ENCODE measurements around the gene RFTN1. TPM values are rescaled to one million over a fixed set of nuclear protein-coding genes. Genes with fewer than 3 reads are reported as not detected.

RFTN1 gene
- total RNA-seq, 1 donor from 2014 or later = 26.8 TPM

DNA sequence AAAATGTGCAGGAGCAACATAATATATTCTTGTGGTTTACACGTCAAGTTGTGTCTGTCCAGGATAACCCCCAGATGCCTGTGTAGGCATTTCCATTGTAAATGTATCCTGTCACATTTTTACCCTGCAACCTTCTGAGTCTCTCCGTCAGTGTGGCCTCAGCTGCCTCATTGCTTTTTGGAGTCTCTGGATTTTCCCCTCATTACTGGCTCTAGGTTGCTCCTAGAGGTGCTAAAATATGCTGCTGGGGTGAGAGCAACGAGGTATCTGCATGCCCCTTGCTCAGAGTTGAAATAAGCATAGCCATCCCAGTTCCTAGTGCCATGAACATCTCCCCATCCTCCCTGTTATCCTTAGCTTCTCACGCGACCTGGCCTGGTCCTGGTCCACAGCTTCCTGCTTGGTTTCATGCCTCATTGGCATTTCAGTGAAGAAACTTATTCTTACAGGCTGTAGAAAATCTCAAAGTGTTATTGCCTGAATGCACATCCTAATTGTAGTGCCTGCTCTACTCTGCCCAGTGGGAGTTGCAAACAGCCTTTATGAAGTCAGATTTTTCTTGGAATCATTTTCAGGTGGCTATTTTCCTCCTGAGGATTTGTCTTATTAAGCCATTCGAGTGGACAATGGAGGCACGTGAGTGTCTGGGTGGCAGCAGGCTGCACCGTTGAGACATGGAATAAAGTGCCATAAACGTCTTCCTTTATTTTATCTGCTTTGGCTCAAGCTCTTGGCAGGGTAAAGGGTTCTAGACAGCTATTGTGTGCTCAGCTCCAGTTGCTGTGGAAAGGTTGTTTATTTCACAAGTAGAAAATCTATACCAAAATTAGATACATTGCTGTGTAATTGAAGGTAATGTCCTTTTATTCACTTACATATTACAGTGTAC, 215.3 kb downstream of the RFTN1 start:
- peak; percentile 46 for ATAC-seq
- intact Hi-C loops (cut with DNase I) = no loop called here
- DNase-seq (ENCODE audit: missing footprints) = no peak

DNA sequence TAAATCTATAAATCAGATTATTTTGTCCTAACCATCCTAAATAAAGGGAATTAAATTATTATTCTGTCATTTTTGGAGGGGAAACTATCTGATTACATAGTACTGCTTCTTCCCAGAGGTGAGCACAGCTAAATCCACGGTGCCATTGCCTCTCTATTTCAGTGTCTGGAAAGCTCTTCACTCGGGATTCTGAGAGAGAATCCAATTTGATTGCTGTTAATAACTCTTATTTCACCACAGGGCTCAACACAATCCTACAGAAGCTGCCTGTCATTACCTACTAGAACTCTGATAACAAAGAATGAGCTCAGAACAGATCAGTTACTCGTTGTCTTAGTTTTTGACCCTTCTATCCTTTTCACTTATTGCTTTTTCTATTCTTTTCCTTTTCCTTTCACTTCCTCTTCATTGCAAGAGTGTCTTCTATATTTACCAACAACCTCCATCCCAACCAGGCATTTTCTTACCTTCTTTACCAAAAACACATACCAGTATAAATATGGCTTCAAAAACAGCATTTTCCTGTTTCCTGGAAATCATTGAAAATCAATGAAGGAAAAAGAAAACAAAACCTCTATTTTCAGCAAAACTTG, 218.1 kb downstream of the RFTN1 start:
- intact Hi-C loops (cut with DNase I) = no loop called here
- no peak for ATAC-seq

DNA sequence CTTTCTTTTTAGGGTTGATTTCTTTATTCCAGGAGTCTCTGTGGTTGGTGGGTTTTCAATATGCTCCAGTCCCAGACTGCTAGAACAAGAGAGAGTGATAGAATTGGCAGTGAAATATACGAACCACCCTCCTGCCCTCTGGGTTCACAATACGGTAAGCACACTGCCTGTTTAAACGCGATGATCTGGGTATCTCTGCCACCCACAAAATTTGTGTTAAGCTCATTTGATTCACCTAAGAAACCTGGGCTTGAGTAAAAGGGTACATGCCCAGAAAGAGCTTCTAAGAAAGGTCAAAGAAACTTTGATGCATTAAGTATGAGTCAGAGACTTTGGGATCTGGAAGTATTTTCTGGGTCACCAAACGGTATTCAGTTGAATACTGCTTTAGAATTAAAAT, 218.7 kb downstream of the RFTN1 start:
- DNase-seq (ENCODE audit: missing footprints) (no peak), ATAC-seq (no peak)
- intact Hi-C loops (cut with DNase I) = no loop called here

More for the DNA sequence above, 218.1 kb downstream of the RFTN1 start:
- DNase-seq (ENCODE audit: missing footprints) = no peak

DNA sequence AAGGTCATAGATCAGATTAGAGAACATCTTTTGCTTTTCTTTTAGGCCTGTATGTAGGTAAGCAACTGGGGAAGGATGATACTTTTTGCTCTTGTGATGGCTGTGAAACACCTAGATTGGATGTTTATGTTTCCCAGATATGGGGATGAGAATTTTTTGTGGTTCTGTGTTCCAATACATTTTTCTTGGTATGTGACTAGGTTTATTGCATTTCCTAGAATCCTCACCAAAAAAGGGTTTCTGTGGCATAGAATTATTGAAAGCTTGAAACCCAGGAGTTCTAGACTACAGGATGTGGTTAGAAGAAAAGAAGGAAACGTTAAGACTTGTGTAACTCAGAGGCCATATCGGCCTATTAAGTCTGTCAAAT, 222.7 kb downstream of the RFTN1 start:
- intact Hi-C loops (cut with DNase I) = loop anchor here (1.0 kb wide), 2 partner anchors 221 to 259 kb away; no protein-coding TSS in a partner anchor
- no peak for ATAC-seq

DNA sequence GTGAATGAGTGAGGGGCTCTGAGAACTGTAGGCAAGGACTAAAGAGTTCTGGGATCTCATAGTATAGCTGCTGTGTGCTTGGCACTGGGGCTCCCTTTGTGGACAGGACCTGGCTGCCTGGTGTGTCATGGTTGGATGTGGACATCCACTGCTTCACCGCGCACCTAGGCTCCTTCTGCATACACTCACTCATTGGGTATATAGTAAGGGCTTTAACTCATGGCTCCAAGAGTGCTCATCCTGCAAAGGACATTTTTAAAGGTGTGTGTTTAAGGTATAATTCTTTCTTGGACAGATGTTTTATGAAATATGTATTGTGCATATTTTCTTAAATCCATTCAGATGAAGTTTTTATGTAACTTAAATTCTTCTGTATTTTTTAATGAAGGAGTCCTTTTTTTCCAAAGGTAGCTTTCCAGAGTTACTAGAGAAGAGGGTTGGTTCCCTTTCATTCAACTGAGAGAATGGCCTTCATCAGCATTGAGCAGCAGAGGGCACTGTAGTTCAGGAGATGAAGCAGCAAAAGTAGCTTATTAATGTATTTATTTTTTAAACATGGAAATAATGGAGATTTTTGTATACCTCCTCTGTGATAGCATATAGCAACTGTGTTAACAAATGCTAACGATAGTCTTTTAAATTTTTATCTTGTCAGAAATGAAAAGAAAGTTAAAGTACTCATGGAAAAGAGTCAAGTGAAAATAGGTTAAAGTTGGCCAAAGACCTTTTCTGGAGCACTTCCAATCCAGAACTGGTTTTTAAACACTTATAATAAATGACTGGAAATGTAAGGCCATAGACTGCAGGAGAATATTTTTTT, 223.3 kb downstream of the RFTN1 start:
- no peak for DNase-seq (ENCODE audit: missing footprints)
- no peak for ATAC-seq

More for the DNA sequence above, 222.7 kb downstream of the RFTN1 start:
- no peak for DNase-seq (ENCODE audit: missing footprints)

DNA sequence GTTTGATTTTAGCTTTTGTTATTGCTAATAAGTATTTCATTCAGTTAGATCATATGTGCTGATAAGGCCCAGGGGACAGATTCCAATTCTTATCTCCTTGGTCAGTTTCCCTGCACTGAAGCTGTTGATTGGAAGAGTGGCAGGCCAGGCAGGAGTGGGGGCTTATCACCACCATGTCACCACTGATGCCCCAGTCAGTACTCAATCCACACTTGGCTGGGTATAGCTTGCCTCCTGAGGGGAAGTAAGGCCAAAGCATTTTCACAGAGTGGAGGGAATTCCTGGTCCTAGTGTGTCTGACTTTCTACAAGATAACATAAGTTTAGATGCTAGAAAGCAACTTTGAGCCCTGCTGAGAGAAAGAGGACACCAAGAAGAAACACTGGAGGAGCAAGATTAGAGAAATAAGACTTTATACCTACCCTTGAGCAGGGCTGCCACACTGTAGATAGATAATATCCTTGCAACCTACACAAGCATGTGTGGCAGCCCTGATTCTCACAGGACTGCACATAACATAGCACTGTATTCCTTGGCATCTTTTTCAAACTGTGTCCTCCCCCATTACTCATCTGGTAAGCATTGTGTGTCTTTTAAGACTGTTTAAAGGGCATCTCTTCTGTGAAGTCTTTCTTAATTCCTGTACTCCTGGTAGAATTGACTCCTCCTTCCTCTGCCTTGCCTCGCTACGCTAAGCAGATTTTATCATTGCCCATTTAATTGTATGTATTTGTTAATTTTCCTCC, 224.2 kb downstream of the RFTN1 start:
- no peak for DNase-seq (ENCODE audit: missing footprints)
- ATAC-seq = peak; percentile 51
- intact Hi-C loops (cut with DNase I) = no loop called here

More for the DNA sequence above, 223.3 kb downstream of the RFTN1 start:
- intact Hi-C loops (cut with DNase I) = loop anchor here (1.0 kb wide), 2 partner anchors 222 to 260 kb away; no protein-coding TSS in a partner anchor

DNA sequence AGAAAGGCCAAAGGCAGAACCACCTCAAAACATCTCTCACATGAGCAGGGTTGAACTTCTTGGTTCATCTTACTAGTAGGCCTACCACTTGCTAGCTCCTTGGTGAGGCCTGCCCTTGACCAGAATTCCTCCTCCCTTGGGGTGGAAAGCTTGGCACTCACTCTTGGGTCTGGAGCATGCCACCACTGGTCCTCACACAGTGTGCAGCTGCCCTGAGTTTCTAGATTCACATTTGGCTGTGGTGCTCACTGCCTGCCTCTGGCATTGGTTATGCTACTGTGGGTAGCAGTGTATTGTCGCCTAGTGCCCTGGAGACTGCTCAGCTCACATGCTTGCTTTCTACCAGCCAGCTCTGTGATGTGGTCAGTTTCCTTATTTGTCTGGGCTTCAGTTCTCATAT, 224.8 kb downstream of the RFTN1 start:
- ATAC-seq = peak; percentile 90
- intact Hi-C loops (cut with DNase I) = no loop called here

DNA sequence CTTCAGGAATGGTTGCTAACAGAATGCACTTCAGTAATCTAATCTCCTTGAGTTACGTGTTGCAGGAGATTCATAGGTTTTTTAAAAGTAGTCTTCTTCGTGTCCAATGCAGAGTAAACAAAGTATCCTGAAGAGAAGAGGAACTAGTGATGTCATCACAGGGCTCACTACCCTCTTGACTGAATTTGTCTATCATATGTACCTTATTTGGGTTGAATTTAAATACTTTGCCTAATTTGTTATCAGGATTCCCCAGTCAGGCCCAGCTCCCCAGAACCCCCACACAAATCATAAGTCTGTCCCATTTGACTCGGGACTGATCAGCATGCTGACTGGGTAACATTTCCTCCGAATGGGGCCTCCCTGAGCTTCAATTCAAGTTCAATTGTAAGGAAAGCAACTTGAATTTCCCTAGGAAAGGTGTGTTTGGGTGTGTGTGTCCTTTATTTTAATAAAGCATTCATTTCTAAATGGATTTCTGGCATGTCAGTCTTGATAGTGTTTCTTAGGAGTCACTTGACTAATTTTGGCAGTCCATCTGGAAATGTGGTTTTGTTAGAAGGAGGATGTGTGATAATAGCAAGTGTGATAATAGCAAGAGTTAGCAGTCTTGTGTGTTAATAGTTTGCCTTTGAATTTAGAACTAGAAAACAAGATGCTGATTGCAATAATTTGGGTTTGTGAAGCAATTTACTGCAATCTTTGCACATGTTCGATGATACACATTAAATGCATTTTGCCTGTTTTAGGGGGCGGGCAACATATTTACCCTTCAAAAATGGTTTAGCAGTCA, 226.6 kb downstream of the RFTN1 start:
- intact Hi-C loops (cut with DNase I) = no loop called here
- ATAC-seq (no peak), DNase-seq (ENCODE audit: missing footprints) (no peak)

More for the DNA sequence above, 224.8 kb downstream of the RFTN1 start:
- DNase-seq (ENCODE audit: missing footprints) = no peak

DNA sequence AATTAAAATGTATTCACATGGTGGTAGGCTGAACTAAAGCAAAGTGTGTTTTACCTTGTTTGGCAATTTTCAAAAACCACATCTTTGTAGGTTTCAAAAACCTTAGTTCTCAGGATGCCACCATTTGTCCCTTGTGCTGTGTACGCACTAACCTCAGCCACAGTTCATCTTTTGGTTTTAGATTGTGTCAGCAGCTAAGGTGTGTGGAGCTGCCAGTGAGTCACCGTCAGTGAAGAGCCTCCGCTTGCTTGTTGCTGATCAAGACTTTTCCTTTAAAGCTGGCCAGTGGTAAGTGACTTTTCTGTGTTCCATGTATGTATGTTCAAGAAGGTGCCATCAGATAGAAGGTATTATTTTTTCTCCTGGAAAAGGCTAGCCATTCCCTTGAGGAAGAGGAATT, 227.3 kb downstream of the RFTN1 start:
- intact Hi-C loops (cut with DNase I) = no loop called here
- DNase-seq (ENCODE audit: missing footprints) = no peak
- ATAC-seq = no peak

DNA sequence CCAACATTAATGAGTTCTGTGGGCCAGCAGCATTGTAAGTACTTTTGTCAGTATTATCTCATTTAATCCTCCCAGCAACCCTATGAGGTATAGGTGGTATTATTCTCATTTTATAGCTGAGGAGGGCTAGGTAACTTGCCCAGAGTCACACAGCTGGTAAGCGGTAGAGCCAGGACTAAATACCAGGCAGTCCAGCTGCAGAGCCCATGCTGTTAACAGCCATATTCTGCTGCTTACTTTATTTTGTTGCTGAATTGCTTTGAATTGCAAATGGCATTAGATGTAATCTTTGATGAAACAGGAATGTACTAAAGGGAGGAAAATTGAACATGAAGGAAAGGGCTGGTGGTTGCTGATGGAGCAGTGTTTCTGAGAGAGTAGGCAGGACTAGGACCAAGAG, 228.9 kb downstream of the RFTN1 start:
- intact Hi-C loops (cut with DNase I) = no loop called here

DNA sequence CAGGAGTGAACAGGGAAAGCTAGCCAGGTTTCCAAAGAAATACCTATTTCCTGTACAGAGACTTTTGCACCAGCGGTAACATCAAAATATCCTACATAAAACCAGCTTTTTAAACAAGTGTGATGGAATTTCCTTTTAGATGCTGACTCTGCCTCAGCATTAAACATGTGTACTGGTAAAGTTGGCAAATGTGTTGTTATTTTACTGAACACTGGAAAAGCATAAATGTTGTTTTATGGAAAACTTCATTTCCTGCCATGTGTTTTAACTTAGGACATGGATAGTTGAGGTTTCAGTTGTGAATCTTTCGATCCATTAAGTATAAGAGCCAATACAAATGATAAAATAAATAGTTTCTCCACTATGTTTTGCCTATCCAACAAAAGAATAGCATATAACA, 232.8 kb downstream of the RFTN1 start:
- DNase-seq (ENCODE audit: missing footprints) = no peak
- intact Hi-C loops (cut with DNase I) = no loop called here
- ATAC-seq = no peak

More for the DNA sequence above, 228.9 kb downstream of the RFTN1 start:
- ATAC-seq = no peak
- DNase-seq (ENCODE audit: missing footprints) = no peak

DNA sequence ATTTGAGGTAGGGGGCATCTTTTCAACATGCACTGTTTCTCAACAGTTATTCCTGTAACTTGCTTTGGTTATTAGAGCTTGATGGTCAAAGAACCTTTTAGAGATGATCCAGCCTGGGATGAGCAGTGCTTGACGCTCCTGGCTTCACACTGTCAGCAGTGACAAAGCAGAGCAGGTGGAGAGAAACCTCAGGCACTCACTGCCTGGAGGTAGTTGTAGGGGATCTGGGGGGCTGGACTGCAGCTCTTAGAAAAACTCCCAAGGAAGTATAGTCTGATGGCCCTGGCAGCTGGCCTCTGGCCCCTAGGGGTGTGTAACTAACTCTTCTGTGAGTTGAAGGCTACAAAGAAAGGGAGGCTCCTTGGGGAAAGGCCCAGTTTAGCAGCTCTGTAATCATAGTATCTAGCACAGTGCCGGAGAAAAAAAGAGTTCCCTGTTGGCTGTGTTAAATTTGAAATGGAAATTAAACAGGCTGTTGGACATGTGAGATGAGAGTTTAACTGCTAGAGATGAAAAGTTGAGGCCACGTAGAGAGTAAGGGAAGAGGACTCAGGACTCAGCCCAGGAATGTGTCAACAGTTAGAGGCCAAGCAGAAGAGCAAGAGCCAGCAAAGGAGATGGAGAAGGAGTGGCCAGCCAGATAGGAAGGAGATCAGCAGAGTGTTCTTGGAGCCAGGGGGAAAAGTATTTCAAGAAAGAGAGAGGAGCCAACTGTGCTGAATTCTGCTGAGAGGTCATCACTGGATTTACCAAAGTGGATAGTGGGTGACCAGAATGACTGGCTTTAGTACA, 234.3 kb downstream of the RFTN1 start:
- intact Hi-C loops (cut with DNase I) = no loop called here
- ATAC-seq (peak; percentile 23), DNase-seq (ENCODE audit: missing footprints) (no peak)

DNA sequence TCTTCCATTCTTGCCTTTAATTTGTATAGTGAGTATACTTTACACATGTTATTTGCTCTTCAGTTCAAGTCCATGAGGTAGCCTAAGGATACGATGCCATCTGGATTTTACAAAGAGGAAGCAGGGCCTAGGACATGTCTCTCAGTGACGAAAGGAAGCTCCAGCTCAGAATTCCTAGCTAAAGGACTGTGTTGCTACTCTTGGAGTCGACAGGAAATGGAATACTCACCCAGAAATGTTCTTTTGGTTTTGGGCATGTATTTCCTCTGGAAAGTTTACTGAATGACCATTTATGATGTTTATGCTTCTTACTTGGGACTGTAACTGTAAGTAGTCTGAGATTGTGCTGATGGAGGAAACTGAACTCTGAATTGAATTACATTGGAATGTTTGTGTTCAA, 236.0 kb downstream of the RFTN1 start:
- intact Hi-C loops (cut with DNase I) = no loop called here
- ATAC-seq = no peak
- DNase-seq (ENCODE audit: missing footprints) = no peak

DNA sequence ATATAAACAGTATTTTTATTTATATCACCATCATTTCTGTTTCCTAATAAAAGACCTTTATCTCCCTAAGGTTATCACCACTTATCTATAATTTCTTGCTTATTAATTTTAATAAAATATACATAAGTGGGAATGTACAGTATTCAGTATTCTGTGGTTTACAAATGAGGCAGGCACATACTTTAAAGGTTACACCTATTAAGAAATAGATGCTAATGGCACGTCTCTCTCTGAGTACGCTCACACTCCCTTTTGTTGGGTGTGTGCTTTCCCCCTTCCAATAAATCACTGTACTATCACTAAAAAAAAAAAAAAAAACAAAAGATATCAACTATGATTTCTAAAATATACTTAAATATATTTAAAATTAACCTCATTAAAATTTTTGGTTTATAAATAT, 239.6 kb downstream of the RFTN1 start:
- DNase-seq (ENCODE audit: missing footprints) (no peak), ATAC-seq (no peak)
- intact Hi-C loops (cut with DNase I) = no loop called here

DNA sequence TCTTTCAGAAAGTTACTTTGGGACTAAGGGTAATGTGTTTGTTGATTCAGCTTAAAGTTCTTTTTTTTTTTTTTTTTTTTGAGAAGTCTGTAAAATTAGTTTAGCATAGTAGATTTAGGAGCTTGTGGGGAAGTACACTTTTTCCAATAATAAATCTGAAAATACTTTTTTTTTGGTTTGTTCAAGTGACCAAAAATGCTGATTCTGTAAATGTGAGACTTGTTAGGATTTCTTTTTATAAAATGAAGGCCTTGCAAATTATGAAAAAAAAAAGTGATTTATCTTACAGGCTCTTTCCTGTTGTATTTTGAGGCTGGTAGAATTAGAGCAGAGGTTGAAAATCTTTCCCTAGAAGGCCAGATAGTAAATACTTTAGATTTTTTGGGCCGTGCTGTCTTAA, 240.9 kb downstream of the RFTN1 start:
- intact Hi-C loops (cut with DNase I) = no loop called here
- ATAC-seq = no peak
- no peak for DNase-seq (ENCODE audit: missing footprints)

DNA sequence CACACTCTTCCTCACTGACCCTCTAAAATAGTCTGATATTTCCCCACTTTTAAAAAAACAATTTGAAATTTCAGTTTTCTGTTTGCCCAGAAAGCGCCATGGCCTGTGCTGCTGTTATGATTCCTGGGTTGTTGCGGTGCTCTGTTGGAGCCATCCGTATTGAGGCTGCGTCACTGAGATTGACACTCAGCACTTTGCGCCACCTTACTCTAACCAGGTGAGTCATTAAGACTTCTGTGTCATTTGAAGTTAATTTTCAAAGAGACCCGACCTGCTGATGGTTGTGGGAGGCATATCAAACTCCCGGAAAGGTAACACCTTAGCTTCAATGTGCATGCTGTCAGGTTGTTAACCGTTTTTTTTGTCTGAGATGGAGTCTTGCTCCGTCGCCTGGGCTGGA, 242.6 kb downstream of the RFTN1 start:
- ATAC-seq = no peak
- intact Hi-C loops (cut with DNase I) = no loop called here
- no peak for DNase-seq (ENCODE audit: missing footprints)

DNA sequence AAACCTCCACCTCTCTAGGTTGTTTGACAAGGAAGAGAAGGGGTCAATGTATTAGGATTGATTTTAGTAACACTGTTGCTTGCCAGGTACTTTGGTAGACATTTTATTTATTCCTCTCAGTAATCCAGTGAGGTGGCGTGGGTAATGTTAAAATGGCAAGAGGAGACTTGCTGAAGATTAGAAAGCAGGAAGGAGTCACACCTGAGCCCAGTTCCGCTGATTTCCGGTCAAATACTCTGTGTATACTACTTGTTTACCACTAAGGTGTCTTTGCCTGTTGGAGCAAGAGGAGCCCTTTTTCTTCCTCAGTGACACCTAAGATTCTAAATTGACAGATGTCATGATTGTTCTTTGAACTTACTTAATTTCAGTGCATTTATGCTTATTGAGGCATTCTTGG, 246.8 kb downstream of the RFTN1 start:
- ATAC-seq (no peak), DNase-seq (ENCODE audit: missing footprints) (no peak)
- intact Hi-C loops (cut with DNase I) = loop anchor here (1.0 kb wide), 1 partner anchor 284 kb away; no protein-coding TSS in a partner anchor

Measured in Right ventricle myocardium inferior (tissue), 1 donor.